Gastrocnemius medialis (tissue), 4 donors: Measurements from ENCODE around the gene CD72.

Source experiments
- CTCF ChIP-seq, 5 experiments: fragments of 450-650 bp in 3 of 5; fragments of 200-600 bp in 2 of 5; sonication (generic) in 2 of 5; IDR thresholded peaks in 4 of 5; conservative IDR thresholded peaks in 1 of 5; 1 replicate in 4 of 5; 2 replicates in 1 of 5; pipeline ENCODE4 v1.5.1; 2016 to 2019; ENCODE audit warnings: antibody characterized with exemption in 5 of 5, mild to moderate bottlenecking in 3 of 5, moderate library complexity in 3 of 5
- POLR2A ChIP-seq, 2 donors: fragments of 450-650 bp; IDR thresholded peaks; one replicate each; pipeline ENCODE4 v1.6.1; 2017; ENCODE audit warnings: antibody characterized with exemption in 2 of 2, mild to moderate bottlenecking in 2 of 2, moderate library complexity in 2 of 2

DNA sequence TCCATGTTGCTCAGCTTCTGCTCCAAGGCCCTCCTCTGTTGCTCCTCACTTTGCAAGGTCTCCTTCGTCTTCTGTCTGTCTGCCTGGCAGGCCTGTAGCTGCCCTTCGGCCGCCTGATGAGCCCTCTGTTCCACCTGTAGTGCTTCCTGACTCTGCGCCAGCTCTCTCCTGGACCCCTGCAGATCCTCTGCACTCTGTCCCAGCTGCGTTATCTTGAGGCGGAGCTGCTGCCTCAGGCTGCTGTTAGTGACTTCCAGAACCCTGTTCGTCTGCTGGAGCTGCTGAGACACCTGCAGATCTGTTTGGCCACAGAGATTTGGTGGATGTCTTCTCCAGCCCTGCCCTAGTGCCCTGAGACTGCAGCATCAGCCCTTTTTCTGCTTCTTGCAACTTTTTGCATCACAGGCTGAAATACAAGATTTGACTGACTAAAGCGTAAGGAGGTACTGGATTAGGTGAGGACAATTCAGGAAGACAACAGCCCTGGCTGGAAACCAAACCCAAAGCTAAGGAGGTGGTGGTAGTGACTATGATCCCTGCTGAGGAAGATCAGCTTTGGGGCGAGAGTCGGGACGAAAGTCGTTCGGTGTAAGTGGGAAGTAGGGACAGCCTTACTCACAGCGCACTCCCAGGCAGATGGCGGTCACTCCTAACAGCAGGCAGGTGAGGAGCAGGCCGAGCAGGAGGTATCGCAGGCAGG, 2.1 kb downstream of the CD72 start:
- TF ChIP-seq POLR2A (IDR thresholded peaks at IDR 0.05) (no peak), CTCF (IDR thresholded peaks at IDR 0.05 in 4 of 5, conservative IDR thresholded peaks at IDR 0.05 in 1 of 5) (no peak)
